A673 (cell line): ENCODE measurements around the gene FSTL4. TPM values are rescaled to one million over a fixed set of nuclear protein-coding genes. Genes with fewer than 3 reads are reported as not detected.

ENCODE experiments used
- BruUV-seq: library from RNA; stranded (reverse); fragments of 400-500 nt; replicated peaks from 2 replicates; lab custom pipeline; 2021; lab: Mats Ljungman, UMichigan
- CTCF ChIA-PET: fragments of 300-600 bp; sonication (Branson Sonifier 250); formaldehyde crosslinking; loops from one replicate; lab custom pipeline; 2022; ENCODE audit warnings: antibody characterized with exemption; lab: Charles Lee
- POLR2A ChIA-PET: fragments of 300-600 bp; sonication (Branson Sonifier 250); formaldehyde crosslinking; loops from one replicate; lab custom pipeline; 2022; ENCODE audit warnings: antibody characterized with exemption; ENCODE audit not compliant: low non-redundant PET; lab: Charles Lee
- DNase-seq: peaks from one replicate; pipeline ENCODE4 v3.0.0-alpha.2; 2015; ENCODE audit warnings: low spot score
- H3K27ac ChIP-seq: fragments of 200-600 bp; sonication (generic); 2 replicates; pipeline ENCODE4 v1.5.1; 2016; ENCODE audit warnings: mixed run types, low read depth, mild to moderate bottlenecking, mixed read lengths, antibody characterized with exemption, low read length; ENCODE audit not compliant: poor library complexity, severe bottlenecking
- H3K27me3 ChIP-seq: fragments of 200-600 bp; sonication (generic); replicated peaks from 2 replicates; pipeline ENCODE4 v1.6.1; 2017; ENCODE audit warnings: mixed run types, low read depth, mild to moderate bottlenecking, mixed read lengths, antibody characterized with exemption, low read length; ENCODE audit not compliant: insufficient read depth, poor library complexity
- H3K36me3 ChIP-seq: fragments of 200-600 bp; sonication (generic); 2 replicates; pipeline ENCODE4 v1.6.1; 2016; ENCODE audit warnings: mixed run types, mild to moderate bottlenecking, mixed read lengths, antibody characterized with exemption, low read length; ENCODE audit not compliant: insufficient read depth, poor library complexity, severe bottlenecking
- H3K4me1 ChIP-seq: fragments of 200-600 bp; sonication (generic); 2 replicates; pipeline ENCODE4 v1.6.1; 2017; ENCODE audit warnings: mixed run types, mild to moderate bottlenecking, mixed read lengths, antibody characterized with exemption, low read length; ENCODE audit not compliant: insufficient read depth, poor library complexity, severe bottlenecking
- H3K4me3 ChIP-seq: fragments of 200-600 bp; sonication (generic); 2 replicates; pipeline ENCODE4 v1.5.1; 2016; ENCODE audit warnings: low read depth, mixed run types, mild to moderate bottlenecking, mixed read lengths, low read length; ENCODE audit not compliant: poor library complexity, severe bottlenecking
- H3K9me3 ChIP-seq: fragments of 200-600 bp; sonication (generic); 2 replicates; pipeline ENCODE4 v1.6.1; 2016; ENCODE audit warnings: mixed run types, low read depth, mild to moderate bottlenecking, mixed read lengths, antibody characterized with exemption, low read length; ENCODE audit not compliant: poor library complexity, severe bottlenecking
- EZH2 ChIP-seq: fragments of 200-600 bp; sonication (generic); IDR thresholded peaks from 2 replicates; pipeline ENCODE4 v1.6.1; 2017; ENCODE audit warnings: borderline replicate concordance, low read depth, mild to moderate bottlenecking, mixed read lengths, antibody characterized with exemption, low read length; ENCODE audit not compliant: poor library complexity, severe bottlenecking
- intact Hi-C: fragments of 100-400 bp; cut with micrococcal nuclease; formaldehyde crosslinking; loops from one replicate; pipeline ENCODE4 v1.10.0; 2022; ENCODE audit not compliant: unreplicated experiment
- total RNA-seq: library from RNA; stranded (reverse); gene quantifications from 2 replicates; pipeline ENCODE4 v1.2.3, GENCODE V29; 2021
- TF ChIP-seq, protein P1 (sequence below): fragments of 300-800, 200-600 bp; sonication (generic); conservative IDR thresholded peaks from 2 replicates; pipeline ENCODE4 v1.5.1; 2017; ENCODE audit warnings: low read depth, mild to moderate bottlenecking, antibody characterized with exemption, low read length, moderate library complexity, mixed read lengths

The FSTL4 gene
- total RNA-seq, 1 experiment from 2014 or later, result 0.86 TPM

- H3K4me3 ChIP-seq, result no peak overlapping the region
- DNase-seq, result no peak
- H3K27ac ChIP-seq, result no peak overlapping the region
- ChIA-PET POLR2A (no interaction called here), CTCF (no interaction called here)
- BruUV-seq, result no TSS peak
- intact Hi-C loops, result no loop called here
- H3K4me1 ChIP-seq, result no peaks in the 10 kb centered on the region
- H3K9me3 ChIP-seq, result no peaks in the 10 kb centered on the region
- TF ChIP-seq EZH2, result no peak
- H3K36me3 ChIP-seq, result no peaks in the 10 kb centered on the region
- no peaks in the 10 kb centered on the region for H3K27me3 ChIP-seq
These were observed 271.5 kb downstream of the FSTL4 start for GRCh38 chr5:133340822-133341221.

DNA sequence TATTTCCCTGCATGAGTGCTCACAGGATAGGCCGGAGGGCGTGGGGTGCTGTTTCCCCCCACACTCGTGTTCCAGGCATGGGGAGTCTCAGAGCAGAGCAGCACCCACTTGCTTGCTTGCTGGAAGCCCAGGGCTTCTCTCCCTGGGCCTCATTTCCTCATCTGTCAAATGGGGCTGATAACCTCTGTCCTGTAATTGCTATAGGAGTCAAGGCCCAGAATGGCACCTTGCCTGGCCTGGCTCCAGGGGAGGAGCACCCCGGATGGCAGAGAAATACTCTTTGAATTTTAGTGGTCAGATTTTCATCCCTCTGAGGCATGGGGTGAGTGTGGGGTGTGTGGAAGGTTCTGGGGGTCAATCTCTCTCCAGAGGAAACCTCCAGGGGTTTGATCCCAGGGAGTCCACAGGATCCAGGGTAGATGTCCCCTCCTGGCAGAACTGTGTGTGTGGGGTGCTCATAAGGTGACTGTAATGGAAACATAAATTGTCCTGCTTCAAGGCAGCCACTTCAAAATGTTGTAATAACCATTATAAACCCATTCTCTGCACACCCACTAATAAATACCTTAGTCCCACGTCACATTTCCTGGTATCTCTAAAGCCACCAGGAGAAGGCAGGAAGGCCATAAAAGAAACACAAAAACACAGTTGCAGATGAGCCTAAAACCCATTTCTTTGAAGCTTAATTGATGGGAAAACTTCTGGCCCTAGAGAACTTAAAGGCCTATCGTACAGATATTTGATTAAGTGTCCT, 272.2 kb downstream of the FSTL4 start:
- no peak overlapping the region for H3K4me3 ChIP-seq
- H3K27me3 ChIP-seq, result no peaks in the 10 kb centered on the region
- H3K27ac ChIP-seq, result no peak overlapping the region
- no peaks in the 10 kb centered on the region for H3K9me3 ChIP-seq
- TF ChIP-seq EZH2, result no peak
- BruUV-seq, result no TSS peak
- POLR2A ChIA-PET, result no interaction called here
- CTCF ChIA-PET, result no interaction called here
- no peaks in the 10 kb centered on the region for H3K36me3 ChIP-seq
- DNase-seq, result no peak
- H3K4me1 ChIP-seq, result no peaks in the 10 kb centered on the region
- intact Hi-C loops, result no loop called here

- Histone ChIP-seq H3K9me3 (no peaks in the 10 kb centered on the region), H3K36me3 (no peaks in the 10 kb centered on the region), H3K4me1 (no peaks in the 10 kb centered on the region), H3K27me3 (no peaks in the 10 kb centered on the region), H3K4me3 (no peak overlapping the region), H3K27ac (no peak overlapping the region)
- ChIA-PET POLR2A (interaction anchor here (0.6 kb wide), 1 partner anchor 110 kb away, joined by 6 read pairs; no protein-coding TSS in a partner anchor), CTCF (no interaction called here)
- TF ChIP-seq EZH2, result no peak
- TF ChIP-seq, protein P1, sequence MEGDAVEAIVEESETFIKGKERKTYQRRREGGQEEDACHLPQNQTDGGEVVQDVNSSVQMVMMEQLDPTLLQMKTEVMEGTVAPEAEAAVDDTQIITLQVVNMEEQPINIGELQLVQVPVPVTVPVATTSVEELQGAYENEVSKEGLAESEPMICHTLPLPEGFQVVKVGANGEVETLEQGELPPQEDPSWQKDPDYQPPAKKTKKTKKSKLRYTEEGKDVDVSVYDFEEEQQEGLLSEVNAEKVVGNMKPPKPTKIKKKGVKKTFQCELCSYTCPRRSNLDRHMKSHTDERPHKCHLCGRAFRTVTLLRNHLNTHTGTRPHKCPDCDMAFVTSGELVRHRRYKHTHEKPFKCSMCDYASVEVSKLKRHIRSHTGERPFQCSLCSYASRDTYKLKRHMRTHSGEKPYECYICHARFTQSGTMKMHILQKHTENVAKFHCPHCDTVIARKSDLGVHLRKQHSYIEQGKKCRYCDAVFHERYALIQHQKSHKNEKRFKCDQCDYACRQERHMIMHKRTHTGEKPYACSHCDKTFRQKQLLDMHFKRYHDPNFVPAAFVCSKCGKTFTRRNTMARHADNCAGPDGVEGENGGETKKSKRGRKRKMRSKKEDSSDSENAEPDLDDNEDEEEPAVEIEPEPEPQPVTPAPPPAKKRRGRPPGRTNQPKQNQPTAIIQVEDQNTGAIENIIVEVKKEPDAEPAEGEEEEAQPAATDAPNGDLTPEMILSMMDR, result no peak
- no TSS peak for BruUV-seq
- no peak for DNase-seq
- intact Hi-C loops, result no loop called here
These were observed 273.6 kb downstream of the FSTL4 start for GRCh38 chr5:133338504-133339355.
